K562 (cell line): ENCODE results near the gene TBX3. TPM values are rescaled to one million over a fixed set of nuclear protein-coding genes. Genes with fewer than 3 reads are reported as not detected.

Experiments
- NCOA6 ChIP-seq: fragments of 450-650 bp; IDR thresholded peaks from 2 replicates; pipeline ENCODE4 v1.6.1; 2017; ENCODE audit warnings: mild to moderate bottlenecking
- polyA plus RNA-seq, 8 experiments: library from polyadenylated mRNA; depleted of rRNA in 4 of 8; stranded (reverse) in 5 of 8; unstranded in 3 of 8; fragments of >200 nt; fragmentation: Nextera tagmentation in 2 of 8; fragmentation: Illumina TruSeq in 1 of 8; extraction: Ambion mirVana in 2 of 8; extraction: Trizol in 1 of 8; gene quantifications; 2 replicates each; pipeline versions ENCODE4 v1.2.1 to v1.2.3, GENCODE V29; 2011 to 2014; ENCODE audit warnings: inconsistent platforms in 1 of 8, missing spikeins in 1 of 8
- total RNA-seq, 7 experiments: library from RNA; depleted of rRNA in 6 of 7; stranded (reverse); fragments of >200 nt in 6 of 7; fragmentation: Illumina TruSeq in 2 of 7; extraction: Trizol in 2 of 7; gene quantifications; 2 replicates each; pipeline versions ENCODE4 v1.2.1 to v1.2.3, GENCODE V29; 2011 to 2021; ENCODE audit warnings: low replicate concordance in 1 of 7
- TF ChIP-seq, protein P1 (sequence below): fragments of 250-450 bp; sonication (Bioruptor Pico); IDR thresholded peaks from 2 replicates; pipeline ENCODE4 v1.4.0; 2020

TBX3 gene
- total and polyA plus RNA-seq, 9 of the 15 experiments (the other 6 are each of a cell fraction or from before 2014, with no cell fraction given) = 0.03 to 0.60 (median 0.19) TPM

DNA sequence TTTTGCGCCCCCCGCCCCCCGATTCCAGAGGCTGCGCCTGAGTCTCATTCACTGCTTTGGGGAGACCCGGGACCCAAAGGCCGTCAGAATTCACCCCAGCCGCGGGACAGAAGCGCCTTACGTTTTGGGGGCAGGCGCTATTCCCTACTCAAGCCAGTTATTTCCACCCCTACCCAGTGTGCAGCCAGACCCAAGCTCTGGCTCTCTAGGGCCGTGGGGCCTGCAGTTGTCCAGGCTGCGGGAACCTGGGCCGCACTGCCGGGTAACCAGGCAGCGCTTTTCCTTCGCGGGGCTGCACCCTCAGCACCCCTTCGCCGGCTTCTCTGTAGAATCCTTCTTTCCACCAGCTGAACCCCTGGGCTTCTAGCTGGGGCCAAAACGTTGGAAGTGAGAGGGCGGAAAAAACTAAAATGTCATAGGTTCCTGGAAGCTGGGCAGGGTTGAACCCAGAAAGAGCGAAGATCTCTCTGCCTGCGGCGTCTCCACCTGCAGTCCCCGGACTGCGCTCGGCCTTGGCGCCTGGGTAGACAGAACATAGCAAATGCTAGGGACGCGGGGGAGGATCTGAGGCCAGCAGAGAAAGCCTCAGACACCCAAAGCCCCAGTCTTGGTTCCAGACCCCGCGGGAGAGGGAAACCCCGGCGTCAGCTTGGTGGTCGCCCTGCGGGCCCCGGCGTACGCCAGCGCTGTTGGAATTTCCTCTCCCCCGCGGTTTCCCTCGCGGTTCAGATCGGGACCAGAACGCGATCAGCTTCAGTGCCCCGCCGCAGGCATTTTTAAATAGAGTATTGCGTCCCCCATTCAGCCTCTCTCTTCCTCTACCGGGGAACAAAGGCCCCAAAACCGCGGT, 18.3 kb downstream of the TBX3 start (continued):
- TF ChIP-seq, protein P1, sequence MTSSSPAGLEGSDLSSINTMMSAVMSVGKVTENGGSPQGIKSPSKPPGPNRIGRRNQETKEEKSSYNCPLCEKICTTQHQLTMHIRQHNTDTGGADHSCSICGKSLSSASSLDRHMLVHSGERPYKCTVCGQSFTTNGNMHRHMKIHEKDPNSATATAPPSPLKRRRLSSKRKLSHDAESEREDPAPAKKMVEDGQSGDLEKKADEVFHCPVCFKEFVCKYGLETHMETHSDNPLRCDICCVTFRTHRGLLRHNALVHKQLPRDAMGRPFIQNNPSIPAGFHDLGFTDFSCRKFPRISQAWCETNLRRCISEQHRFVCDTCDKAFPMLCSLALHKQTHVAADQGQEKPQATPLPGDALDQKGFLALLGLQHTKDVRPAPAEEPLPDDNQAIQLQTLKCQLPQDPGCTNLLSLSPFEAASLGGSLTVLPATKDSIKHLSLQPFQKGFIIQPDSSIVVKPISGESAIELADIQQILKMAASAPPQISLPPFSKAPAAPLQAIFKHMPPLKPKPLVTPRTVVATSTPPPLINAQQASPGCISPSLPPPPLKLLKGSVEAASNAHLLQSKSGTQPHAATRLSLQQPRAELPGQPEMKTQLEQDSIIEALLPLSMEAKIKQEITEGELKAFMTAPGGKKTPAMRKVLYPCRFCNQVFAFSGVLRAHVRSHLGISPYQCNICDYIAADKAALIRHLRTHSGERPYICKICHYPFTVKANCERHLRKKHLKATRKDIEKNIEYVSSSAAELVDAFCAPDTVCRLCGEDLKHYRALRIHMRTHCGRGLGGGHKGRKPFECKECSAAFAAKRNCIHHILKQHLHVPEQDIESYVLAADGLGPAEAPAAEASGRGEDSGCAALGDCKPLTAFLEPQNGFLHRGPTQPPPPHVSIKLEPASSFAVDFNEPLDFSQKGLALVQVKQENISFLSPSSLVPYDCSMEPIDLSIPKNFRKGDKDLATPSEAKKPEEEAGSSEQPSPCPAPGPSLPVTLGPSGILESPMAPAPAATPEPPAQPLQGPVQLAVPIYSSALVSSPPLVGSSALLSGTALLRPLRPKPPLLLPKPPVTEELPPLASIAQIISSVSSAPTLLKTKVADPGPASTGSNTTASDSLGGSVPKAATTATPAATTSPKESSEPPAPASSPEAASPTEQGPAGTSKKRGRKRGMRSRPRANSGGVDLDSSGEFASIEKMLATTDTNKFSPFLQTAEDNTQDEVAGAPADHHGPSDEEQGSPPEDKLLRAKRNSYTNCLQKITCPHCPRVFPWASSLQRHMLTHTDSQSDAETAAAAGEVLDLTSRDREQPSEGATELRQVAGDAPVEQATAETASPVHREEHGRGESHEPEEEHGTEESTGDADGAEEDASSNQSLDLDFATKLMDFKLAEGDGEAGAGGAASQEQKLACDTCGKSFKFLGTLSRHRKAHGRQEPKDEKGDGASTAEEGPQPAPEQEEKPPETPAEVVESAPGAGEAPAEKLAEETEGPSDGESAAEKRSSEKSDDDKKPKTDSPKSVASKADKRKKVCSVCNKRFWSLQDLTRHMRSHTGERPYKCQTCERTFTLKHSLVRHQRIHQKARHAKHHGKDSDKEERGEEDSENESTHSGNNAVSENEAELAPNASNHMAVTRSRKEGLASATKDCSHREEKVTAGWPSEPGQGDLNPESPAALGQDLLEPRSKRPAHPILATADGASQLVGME = no peak
- no peak for TF ChIP-seq NCOA6
